Loucy (cell line): ENCODE measurements around the gene SLC4A4.

Experiments
- EZH2phosphoT487 ChIP-seq: fragments of 200-600 bp; IDR thresholded peaks from 2 replicates; pipeline ENCODE4 v1.6.1; 2018; ENCODE audit warnings: antibody characterized with exemption, mild to moderate bottlenecking, moderate library complexity, borderline replicate concordance
- TF ChIP-seq, protein P1 (sequence below): fragments of 200-600 bp; sonication (generic); conservative IDR thresholded peaks from 2 replicates; pipeline ENCODE4 v1.5.1; 2014; ENCODE audit warnings: mild to moderate bottlenecking, antibody characterized with exemption, low read length

- TF ChIP-seq, protein P1, sequence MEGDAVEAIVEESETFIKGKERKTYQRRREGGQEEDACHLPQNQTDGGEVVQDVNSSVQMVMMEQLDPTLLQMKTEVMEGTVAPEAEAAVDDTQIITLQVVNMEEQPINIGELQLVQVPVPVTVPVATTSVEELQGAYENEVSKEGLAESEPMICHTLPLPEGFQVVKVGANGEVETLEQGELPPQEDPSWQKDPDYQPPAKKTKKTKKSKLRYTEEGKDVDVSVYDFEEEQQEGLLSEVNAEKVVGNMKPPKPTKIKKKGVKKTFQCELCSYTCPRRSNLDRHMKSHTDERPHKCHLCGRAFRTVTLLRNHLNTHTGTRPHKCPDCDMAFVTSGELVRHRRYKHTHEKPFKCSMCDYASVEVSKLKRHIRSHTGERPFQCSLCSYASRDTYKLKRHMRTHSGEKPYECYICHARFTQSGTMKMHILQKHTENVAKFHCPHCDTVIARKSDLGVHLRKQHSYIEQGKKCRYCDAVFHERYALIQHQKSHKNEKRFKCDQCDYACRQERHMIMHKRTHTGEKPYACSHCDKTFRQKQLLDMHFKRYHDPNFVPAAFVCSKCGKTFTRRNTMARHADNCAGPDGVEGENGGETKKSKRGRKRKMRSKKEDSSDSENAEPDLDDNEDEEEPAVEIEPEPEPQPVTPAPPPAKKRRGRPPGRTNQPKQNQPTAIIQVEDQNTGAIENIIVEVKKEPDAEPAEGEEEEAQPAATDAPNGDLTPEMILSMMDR, result no peak
- TF ChIP-seq EZH2phosphoT487, result no peak
Measured at GRCh38 chr4:71469541-71469940, 130.7 kb downstream of the SLC4A4 start.
